Colonic mucosa (tissue), 4 donors: ENCODE measurements around the gene LARGE1. TPM values are rescaled to one million over a fixed set of nuclear protein-coding genes. Genes with fewer than 3 reads are reported as not detected.

Source experiments
- DNase-seq: peaks from one replicate; pipeline ENCODE4 v3.0.0-alpha.2; 2020
- H3K27ac ChIP-seq: fragments of 200-600 bp; one replicate; pipeline ENCODE4 v1.8.0; 2021
- H3K27me3 ChIP-seq: fragments of 200-600 bp; one replicate; pipeline ENCODE4 v1.8.0; 2021
- H3K36me3 ChIP-seq: fragments of 200-600 bp; one replicate; pipeline ENCODE4 v1.8.0; 2021
- H3K4me1 ChIP-seq: fragments of 200-600 bp; one replicate; pipeline ENCODE4 v1.8.0; 2021; ENCODE audit warnings: mild to moderate bottlenecking
- H3K4me3 ChIP-seq: fragments of 200-600 bp; one replicate; pipeline ENCODE4 v1.8.0; 2021
- H3K9ac ChIP-seq, 2 donors: one replicate each; pipeline ENCODE4 v1.7.0; 2013; ENCODE audit warnings: control low read depth in 2 of 2, low read depth in 2 of 2, low read length in 2 of 2
- H3K9me3 ChIP-seq: fragments of 200-600 bp; one replicate; pipeline ENCODE4 v1.8.0; 2021
- intact Hi-C: fragments of 100-400 bp; cut with DNase I; formaldehyde crosslinking; loops from one replicate; pipeline ENCODE4 v1.14.1; 2022
- total RNA-seq, 2 donors: library from RNA; stranded (reverse); fragmentation: NEBNext Ultra II Directional in 1 of 2; extraction: Animal tissue kit (Norgen Biotek cat#: 25700) in 1 of 2; gene quantifications; one replicate each; pipeline ENCODE4 v1.2.1, GENCODE V29; 2021
- TF ChIP-seq, protein P1 (sequence below): fragments of 200-600 bp; IDR thresholded peaks from one replicate; pipeline ENCODE4 v1.8.0; 2022; ENCODE audit warnings: antibody characterized with exemption, mild to moderate bottlenecking
- donor health status: healthy.
- donor health status: DM: no; HTN: no; CAD: no.
- donor health status: DM: no; HTN: no; CAD: no.

LARGE1 gene
- total RNA-seq, 2 donors from 2014 or later, result 45.2 to 46.5 TPM

DNA sequence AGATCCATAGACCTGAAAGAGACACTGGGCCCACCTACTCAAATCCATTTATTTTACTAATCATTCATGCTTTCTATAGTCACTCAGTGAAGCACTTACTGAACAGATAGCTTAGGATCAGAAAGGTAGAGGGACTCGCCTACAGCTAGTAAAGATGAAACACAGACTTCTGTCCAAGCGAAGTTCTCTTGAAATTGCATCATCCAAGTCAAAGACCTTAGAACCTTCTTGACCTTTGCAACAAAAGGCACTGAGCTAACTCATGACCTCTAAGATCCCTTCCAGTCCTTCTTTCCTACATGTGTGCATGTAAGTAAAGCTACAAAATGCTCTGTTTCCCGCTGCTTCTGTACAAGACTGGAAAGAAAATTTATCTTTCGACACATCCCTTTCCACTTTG is 377.6 kb downstream of the LARGE1 start:
- no peak overlapping the region for H3K9ac ChIP-seq
- no peaks in the 10 kb centered on the region for H3K4me1 ChIP-seq
- TF ChIP-seq, protein P1, sequence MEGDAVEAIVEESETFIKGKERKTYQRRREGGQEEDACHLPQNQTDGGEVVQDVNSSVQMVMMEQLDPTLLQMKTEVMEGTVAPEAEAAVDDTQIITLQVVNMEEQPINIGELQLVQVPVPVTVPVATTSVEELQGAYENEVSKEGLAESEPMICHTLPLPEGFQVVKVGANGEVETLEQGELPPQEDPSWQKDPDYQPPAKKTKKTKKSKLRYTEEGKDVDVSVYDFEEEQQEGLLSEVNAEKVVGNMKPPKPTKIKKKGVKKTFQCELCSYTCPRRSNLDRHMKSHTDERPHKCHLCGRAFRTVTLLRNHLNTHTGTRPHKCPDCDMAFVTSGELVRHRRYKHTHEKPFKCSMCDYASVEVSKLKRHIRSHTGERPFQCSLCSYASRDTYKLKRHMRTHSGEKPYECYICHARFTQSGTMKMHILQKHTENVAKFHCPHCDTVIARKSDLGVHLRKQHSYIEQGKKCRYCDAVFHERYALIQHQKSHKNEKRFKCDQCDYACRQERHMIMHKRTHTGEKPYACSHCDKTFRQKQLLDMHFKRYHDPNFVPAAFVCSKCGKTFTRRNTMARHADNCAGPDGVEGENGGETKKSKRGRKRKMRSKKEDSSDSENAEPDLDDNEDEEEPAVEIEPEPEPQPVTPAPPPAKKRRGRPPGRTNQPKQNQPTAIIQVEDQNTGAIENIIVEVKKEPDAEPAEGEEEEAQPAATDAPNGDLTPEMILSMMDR, result no peak

DNA sequence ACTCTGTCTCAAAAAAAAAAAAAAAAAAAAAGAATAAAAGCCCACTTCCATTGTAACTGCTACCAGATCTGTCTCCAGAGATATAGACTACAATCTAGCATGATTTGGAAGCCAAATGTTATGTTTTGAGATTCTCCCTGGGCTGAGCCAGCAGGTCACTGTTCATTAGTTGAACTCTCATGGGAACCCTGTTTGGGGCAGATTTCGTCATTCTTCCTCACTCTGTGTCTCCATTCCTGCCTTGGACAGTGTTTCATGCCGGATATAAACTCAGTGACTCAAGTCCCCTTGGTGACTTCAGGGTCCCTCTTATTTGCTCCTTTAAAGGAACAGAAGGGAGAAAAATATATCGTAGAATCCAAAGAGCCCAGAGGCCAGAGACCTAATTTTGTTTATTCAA is 378.1 kb downstream of the LARGE1 start:
- Histone ChIP-seq H3K4me1 (no peaks in the 10 kb centered on the region), H3K27me3 (no peaks in the 10 kb centered on the region), H3K9ac (no peak overlapping the region), H3K27ac (no peak overlapping the region), H3K4me3 (no peak overlapping the region), H3K9me3 (no peaks in the 10 kb centered on the region), H3K36me3 (no peaks in the 10 kb centered on the region)
- intact Hi-C loops, result no loop called here
- TF ChIP-seq, protein P1, result no peak
- DNase-seq, result no peak

More for the DNA sequence above, 377.6 kb downstream of the LARGE1 start:
- intact Hi-C loops, result no loop called here
- Histone ChIP-seq H3K9me3 (no peaks in the 10 kb centered on the region), H3K36me3 (no peaks in the 10 kb centered on the region), H3K27me3 (no peaks in the 10 kb centered on the region), H3K4me3 (no peak overlapping the region), H3K27ac (no peak overlapping the region)
- DNase-seq, result no peak

GRCh38 chr22:33539902-33540751 is 380.1 kb downstream of the LARGE1 start:
- H3K27me3 ChIP-seq, result no peaks in the 10 kb centered on the region
- no peaks in the 10 kb centered on the region for H3K9me3 ChIP-seq
- DNase-seq, result peak; percentile 74
- intact Hi-C loops, result no loop called here
- H3K9ac ChIP-seq, result peak overlapping the region in 1 of 2 donors; percentile 58
- TF ChIP-seq, protein P1, result no peak
- no peak overlapping the region for H3K4me3 ChIP-seq
- peak overlapping the region; percentile 62 for H3K27ac ChIP-seq
- H3K36me3 ChIP-seq, result no peaks in the 10 kb centered on the region
- no peaks in the 10 kb centered on the region for H3K4me1 ChIP-seq

DNA sequence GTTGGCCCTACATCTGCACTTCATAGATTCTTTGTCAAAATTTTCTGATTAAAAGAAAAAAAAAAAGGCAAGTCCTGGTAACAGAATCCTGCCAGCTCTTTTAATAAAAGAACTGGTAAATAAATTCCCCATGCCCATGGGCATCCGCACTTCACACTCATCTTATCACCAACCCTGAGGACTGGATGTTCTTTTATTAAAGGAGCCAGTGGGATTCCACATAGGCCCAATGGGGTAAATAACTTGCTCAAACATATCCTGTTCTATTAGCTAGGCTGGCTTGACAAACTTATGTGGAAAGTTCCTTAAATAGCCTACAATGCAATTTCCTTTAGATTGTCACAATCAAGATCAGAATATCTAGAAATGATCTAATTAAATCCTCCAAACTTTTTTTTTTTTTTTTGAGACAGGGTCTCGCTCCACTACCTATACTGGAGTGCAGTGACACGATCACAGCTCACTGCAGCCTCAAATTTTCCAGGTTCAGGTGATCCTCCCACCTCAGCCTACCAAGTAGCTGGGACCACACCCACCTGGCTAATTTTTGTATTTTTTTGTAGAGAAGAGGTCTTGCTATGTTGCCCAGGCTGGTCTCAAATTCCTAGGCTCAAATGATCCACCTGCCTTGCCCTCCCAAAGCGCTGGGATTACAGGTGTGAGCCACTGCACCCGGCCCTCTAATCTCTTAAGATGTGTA is 380.9 kb downstream of the LARGE1 start:
- intact Hi-C loops, result no loop called here
- Histone ChIP-seq H3K9ac (peak overlapping the region in 1 of 2 donors; percentile 58), H3K36me3 (no peaks in the 10 kb centered on the region), H3K27ac (peak overlapping the region; percentile 62), H3K4me1 (no peaks in the 10 kb centered on the region), H3K4me3 (no peak overlapping the region), H3K27me3 (no peaks in the 10 kb centered on the region), H3K9me3 (no peaks in the 10 kb centered on the region)
- no peak for DNase-seq
- TF ChIP-seq, protein P1, result no peak

DNA sequence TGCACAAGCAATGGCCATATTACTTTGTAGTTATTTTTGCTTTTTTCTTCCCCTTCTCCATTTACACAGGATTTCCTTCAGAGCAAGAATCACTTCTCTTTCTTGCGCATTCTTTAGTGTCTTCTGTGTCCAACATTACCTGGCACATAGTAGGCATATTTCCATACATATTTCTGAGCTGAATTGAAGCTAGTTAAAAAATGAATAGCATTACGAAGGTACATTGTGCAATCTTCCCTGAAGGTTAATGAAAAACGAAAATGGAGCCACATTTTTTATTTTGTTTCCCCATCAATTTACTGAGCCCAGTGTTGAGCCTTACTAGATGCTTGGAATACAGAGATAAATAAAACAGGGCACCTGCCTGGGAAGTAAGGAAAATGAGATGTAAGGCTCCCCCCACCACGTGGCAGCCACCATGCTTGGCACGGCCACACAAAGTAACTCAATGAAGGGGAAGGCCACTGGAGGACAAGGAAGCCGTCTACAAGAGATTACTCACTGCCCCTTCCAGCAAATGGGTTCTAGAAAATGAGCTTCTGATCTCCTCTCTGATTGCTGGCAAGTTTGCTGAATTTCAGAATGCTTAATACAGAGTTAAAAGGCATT is 381.9 kb downstream of the LARGE1 start:
- no peaks in the 10 kb centered on the region for H3K4me1 ChIP-seq
- H3K36me3 ChIP-seq, result no peaks in the 10 kb centered on the region
- TF ChIP-seq, protein P1, result no peak
- DNase-seq, result no peak
- no peak overlapping the region for H3K27ac ChIP-seq
- intact Hi-C loops, result no loop called here
- H3K4me3 ChIP-seq, result no peak overlapping the region
- H3K9me3 ChIP-seq, result no peaks in the 10 kb centered on the region
- no peaks in the 10 kb centered on the region for H3K27me3 ChIP-seq
- no peak overlapping the region for H3K9ac ChIP-seq
